GM21360 (cell line): ENCODE results near the gene MACC1.
"Not testable (repeated sequence)": the region's sequence is repeated elsewhere in the genome, so short reads cannot be mapped to it uniquely, and the experiment has no call there.

Source experiments
- ATAC-seq: cut with Tn5 transposase; IDR thresholded peaks from one replicate; pipeline ENCODE4 v1.9.1; 2021; ENCODE audit warnings: mild to moderate bottlenecking, moderate library complexity; ENCODE audit not compliant: unreplicated experiment

Gene MACC1

DNA sequence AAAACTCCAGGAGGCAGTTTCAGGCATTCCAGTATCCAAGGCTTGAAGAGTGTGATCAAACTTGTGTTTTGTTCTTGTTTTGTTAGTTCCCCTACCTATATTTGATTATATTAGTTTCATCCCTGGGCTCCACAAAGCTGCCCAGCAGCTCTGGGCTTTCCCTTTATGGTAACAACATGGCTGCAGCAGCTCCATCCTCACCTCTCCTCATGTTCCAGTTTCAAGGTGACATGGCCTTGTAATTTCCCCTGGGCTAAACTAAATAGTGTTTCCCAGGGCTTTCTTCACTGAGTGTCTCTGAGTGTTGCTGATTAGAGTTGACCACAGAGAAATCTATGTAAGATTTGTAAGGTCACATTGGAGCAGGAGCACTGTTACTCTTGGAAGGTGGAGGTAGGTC is 83.4 kb downstream of the MACC1 start:
- no peak for ATAC-seq

DNA sequence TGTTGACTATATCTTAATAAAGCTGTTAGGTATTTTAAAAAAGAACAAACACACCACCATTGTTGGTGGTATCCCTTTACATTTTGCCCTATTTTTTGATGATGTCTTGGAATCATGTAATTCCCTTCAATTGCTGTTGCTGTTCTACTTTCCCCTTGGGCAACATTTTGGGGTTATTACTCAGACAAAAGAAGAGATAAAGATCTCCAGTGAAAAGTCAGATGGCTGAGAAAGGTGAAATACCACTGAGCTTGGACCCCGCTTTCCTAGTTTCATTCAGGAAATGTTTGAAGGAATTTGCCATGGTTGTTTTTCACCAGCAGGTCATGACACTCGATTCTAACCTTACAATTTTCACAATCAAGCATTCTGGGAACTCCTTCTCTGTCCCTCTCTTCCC is 84.6 kb downstream of the MACC1 start:
- ATAC-seq = no peak

DNA sequence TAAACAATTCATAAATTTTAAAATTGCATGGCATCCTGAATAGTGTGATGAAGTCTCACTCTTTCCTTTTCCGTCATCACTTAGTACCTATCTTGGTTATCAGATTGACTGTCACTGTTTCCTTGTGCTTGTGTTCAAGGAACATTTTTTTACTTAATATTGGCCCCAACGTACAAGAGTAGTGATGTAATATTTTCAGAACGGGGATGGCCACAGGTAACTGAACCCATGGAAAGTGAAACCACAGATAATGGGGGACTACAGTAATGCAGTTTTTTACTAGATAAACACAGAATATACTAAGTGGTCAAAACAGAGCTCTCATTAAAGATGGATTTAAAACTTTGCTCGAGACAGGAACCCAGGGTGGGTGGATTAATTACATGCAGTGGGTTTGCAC is 85.4 kb downstream of the MACC1 start:
- ATAC-seq = no peak

DNA sequence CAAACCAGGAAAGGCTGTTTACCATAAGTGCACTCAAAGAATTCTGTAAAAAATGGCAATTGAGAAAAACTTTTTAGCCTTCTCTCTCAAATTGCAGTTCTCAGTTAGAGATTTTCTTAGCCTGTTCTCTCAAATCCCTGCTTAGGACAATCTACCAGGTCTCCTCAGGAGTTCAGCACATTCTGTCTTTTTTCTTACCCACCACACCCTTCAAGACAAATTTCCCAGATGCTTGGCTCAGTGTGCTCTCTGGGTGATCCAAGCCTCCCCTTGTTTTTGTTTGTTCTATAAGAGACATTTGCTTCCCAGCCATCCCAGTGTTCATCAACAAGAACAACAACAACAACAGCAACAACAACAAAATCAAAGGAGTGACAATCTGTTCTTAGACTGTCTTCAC is 87.3 kb downstream of the MACC1 start:
- ATAC-seq = no peak

DNA sequence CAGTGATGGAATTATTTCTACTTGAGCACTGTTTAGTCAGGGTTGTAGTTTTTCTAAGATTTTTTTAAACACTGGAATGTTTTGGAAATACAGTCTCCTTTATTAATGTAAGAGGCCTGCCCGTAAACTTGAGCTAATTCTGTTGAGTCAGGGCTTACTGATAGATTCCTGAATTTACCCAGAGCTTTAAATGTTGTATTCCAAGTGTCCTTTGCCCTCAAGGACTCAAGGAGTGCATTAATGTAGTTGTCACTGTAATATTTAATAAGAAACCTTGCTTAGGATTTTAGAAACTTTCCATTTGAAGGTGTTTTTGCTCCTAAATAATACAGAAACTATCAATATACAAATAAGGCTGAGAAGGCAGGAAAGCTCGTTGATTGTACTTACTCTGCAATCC is 89.2 kb downstream of the MACC1 start:
- no peak for ATAC-seq

DNA sequence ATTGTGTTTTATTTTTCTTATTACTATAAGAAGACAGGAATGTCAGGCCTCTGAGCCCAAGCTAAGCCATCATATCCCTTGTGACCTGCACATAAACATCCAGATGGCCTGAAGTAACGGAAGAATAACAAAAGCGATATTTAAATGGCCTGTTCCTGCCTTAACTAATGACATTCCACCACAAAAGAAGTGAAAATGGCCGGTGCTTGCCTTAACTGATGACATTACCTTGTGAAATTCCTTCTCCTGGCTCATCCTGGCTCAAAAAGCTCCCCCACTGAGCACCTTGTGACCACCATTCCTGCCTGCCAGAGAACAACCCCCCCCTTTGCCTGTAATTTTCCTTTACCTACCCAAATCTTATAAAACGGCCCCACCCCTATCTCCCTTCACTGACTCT is 91.1 kb downstream of the MACC1 start:
- not testable (repeated sequence) for ATAC-seq

DNA sequence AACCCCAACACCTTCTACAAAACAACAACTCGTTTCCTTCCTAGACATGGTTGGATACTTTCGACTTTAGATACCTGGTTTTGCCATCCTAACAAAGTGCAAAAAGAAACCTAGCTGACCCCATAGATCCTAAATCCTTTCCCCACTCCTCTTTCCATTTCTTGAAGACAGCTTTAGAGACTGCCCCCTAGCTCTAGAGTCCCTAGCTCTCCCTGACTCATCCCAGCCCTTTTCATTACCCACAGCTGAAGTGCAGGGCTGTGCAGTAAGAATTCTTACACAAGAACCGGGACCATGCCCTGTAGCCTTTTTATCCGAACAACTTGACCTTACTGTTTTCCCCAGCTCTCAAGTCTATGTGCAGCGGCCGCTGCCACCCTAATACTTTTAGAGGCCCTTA is 93.1 kb downstream of the MACC1 start:
- not testable (repeated sequence) for ATAC-seq

DNA sequence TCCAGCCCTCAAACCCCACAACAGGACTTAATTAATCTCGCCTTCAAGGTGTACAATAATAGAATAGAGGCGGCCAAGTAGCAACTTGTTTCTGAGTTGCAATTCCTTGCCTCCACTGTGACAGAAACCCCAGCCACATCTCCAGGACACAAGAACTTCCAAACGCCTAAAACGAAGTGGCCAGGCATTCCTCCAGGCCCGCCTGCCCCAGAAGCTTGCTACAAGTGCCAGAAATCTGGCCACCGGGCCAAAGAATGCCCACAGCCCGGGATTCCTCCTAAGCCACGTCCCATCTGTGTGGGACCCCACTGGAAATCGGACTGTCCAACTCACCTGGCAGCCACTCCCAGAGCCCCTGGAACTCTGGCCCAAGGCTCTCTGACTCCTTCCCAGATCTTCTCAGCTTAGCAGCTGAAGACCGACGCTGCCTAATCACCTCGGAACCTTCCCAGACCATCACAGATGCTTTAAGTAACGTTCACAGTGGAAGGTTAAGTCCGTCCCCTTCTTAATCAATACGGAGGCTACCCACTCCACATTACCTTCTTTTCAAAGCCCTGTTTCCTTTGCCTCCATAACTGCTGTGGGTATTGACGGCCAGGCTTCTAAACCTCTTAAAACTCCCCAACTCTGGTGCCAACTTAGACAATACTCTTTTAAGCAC is 94.4 kb downstream of the MACC1 start:
- not testable (repeated sequence) for ATAC-seq

DNA sequence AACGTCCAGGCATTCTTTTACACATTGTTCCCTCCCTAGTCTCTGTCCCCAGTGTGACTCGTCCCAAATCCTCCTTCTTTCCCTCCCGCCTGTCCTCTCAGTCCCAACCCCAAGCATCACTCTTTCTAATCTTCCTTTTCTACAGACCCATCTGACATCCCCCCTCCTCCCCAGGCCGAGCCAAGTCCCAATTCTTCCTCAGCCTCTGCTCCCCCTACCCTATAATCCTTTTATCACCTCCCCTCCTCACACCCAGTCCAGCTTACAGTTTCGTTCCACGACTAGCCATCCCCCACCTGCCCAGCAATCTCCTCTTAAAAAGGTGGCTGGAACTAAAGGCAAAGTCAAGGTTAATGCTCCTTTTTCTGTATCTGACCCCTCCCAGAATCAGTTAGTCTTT is 95.1 kb downstream of the MACC1 start:
- ATAC-seq = no peak

DNA sequence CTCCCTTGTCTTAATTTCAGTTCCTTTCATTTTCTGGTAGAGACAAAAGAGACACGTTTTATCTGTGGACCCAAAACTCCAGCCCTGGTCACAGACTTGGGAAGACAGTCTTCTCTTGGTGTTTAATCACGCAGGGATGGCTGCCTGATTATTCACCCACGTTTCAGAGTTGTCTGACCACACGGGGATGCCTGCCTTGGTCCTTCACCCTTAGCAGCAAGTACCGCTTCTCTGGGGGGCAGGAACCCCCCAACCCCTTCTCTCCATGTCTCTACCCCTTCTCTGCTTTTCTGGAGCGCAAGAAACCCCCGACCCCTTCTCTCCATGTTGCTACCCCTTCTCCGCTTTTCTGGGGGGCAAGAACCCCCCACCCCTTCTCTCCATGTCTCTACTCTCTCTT is 95.8 kb downstream of the MACC1 start:
- no peak for ATAC-seq

DNA sequence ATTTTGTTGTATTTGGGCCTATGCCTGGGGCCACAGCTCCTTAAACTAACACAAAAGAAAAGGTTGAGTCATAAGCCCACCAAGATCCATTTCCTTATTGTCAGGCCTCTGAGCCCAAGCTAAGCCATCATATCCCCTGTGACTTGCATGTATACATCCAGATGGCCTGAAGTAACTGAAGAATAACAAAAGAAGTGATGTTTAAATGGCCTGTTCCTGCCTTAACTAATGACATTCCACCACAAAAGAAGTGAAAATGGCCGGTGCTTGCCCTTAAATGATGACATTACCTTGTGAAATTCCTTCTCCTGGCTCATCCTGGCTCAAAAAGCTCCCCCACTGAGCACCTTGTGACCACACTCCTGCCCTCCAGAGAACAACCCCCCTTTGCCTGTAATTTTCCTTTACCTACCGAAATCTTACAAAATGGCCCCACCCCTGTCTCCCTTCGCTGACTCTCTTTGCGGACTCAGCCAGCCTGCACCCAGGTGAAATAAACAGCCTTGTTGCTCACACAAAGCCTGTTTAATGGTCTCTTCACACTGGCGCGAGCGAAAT is 96.5 kb downstream of the MACC1 start:
- ATAC-seq = not testable (repeated sequence)

DNA sequence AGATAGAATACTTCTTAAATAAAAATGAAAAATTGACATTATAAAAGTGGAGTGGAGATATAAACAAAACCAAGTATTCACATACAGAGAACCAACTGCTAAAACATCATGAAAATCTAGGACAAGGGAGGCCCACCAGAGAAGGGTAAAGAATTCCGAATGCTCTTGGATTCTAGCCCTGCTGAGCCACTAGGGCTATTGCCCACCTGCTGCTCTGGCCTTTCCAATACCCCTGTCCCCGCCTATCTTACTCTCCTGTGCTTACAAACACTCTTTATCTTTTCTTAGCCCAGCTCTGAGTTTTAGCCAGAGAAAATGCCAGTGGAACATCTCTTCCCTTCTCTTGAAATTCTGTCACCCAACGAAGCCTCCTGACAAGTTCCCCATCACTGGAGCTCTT is 100.3 kb downstream of the MACC1 start:
- ATAC-seq = no peak

DNA sequence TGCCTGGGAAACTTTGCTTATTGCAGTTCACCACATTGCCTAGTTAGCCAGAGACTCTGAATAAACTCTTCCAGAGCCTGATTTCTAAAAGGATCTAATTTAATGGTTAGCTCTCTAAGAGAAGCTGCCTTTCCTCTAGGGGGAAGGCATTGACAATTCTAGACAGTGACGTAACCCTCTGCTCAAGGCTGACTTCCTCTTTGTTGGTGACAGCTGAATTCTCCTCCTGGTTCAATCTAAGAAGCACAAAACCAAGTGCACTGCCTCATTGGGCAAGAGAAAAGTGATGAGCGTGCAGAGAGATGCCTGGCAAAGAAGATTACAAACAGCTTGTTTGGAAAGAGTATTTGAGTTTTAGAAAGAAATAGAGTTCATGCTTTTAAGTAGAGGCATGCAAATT is 102.7 kb downstream of the MACC1 start:
- ATAC-seq = peak; percentile 84

DNA sequence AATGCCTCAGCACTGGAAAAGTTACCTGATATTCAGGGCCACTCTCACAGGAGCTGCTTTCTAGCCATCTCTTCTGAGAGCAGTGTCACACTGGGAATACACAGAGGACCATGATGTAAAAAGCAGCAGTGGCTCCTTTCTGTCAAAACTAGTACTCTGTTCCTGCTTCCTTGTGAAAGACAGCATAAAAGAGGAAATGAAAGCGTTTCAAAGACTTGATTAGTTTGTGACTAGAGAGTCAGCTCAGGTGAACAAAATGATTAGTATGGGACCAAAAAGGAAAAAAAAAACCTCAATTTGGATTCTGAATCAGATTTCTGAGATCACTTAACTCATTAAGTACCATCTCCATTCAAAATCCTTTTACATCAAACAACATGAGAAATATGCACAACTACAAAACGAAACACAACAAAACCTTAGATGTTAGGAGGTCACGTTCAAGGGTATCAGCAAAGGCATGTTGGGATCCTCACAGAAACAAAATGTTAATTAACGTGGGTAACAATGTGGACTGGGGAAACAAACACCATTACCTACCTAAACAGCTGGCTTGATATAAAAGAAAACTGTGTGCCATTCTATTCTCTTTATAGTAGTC is 103.7 kb downstream of the MACC1 start:
- peak; percentile 90 for ATAC-seq

DNA sequence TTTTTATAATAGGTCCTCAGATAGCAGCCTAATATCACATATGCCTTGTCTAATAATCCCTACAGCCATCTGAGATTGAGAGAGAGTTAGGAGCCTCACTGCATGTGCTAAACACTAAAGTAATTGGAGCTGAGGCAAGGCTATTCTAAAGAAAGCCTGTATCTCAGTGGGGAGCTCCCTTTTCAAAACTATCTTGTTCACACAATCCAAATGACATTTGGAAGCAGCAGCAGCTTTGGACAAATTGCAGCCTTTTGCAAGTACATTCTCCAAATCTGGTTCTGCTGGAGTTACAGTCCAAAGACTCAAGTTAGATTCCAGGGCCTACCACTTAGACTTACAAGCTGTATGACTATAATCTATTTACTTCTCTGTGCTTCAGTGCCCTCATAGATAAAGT is 104.5 kb downstream of the MACC1 start:
- ATAC-seq = no peak

DNA sequence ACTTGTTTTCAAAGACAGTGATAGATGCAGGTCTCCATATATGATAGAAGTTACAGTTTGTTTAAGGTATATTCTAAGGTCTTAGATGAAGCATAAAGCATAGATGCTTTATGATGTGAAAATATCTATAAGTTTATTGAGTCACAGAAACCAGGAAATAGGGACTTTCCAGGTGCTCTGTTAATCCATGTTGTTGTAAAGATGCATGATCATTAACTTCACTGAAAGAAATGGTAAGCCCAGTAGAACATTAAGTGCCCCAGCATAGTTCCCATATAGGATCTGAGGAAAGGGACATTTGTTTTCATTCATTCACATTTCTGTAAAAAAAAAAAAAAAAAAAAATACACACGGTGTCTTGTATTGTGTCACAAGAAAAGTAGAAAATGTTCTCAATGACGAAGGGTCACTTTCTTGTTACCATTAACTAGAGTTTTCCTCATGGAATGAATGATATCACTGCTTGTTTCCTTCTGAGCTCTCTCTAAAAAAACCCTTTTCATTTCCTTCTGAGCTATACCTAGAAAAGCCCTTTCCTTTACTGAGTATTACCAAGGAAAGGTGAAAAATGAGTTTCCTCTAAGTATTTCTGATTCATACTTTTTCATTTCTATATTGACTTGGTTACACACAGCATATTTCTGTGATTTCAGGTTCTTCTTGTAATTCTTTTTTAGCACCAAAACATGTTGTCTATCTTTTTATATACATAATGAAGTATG is 105.2 kb downstream of the MACC1 start:
- ATAC-seq = no peak

DNA sequence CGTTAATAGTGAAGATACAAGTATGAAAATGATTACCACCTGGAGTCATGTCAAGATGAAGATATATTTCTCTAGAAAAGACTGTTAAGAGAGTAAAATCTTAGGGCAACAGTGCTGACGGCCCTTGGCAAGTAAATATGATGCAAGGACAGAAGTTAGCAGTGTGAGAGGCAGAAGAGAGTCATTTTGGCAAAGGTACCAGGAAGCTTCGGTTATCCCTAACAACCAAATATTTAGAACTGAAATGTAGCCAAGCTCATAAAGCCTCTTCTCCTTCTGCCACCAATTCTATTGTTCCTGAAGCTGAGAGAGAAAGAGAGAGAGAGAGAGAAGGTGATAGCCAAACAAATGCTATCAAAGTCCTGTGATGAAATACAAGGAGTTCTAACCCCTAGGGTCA is 109.6 kb downstream of the MACC1 start:
- ATAC-seq = no peak

DNA sequence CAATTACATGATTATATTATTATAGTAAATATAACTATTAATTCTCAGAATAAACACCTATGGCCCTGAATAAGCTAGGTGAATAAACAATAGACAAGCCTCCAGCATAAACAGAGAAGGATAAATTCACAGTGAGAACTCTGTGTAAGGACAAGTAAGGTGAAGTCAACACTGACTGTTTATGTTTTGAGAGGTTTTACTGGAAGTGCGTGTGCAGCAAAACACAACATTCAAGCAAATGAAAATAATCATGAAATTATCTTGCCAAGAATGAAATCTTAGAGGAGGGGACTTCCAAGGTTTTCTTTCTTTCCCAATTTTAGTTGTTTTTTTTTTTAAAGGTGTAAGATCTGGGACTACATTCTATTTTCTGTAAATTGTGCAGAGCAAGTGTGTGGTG is 112.5 kb downstream of the MACC1 start:
- ATAC-seq = no peak

DNA sequence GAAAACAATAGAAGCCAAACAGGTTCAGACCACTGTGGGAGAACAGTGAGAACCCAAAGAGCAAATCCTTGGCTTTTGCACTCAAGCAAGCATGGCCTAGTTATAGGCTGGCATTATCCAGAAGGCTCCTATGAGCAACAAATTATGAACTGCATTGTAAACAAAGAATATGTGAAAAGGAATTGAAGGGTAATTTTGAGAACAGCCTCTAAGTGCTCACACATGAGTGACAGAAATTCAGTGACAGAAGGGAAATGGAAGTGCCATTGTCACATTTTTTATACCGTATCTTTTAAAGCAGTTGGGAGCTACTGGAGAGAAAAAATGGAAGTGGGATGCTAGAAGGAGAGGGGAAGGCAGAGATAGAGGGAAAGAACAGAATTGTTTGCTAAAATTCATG is 114.2 kb downstream of the MACC1 start:
- no peak for ATAC-seq

DNA sequence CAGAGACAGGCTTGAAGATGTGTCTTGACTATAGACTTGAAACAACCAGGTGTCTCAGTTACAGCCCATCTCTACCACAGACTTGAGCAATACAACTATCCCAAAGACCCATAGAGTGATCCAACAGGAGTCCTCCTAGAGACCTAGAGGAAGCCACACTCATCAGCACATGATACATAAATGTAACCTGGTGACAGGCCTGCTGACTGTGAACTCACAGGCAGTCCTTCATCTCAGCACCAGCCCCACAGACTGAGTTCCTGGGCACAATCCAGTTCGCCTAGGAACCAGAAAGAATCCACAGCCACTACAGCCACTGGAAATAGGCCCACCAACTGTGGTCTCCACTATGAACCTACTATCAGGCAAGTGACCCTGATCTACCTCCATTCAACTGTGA is 121.3 kb downstream of the MACC1 start:
- ATAC-seq = no peak

DNA sequence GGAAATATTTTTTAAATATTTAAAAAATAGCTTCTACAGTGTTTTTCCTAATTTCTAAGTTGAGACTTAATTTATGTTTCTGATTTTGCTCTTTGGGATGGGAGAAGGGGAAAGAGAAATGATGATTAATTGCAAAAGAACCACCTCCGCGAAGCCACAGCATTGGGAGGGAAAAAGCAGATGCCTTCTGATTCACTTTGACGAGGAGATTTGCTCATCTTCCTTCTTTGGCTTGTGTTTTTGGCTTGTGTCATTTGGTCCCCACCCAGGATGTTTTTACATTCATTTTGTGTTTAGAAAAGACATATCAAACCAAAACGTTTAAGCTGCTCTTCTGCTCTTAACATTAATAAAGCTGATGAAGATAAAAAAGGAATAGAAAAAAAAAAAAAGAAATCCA is 121.7 kb downstream of the MACC1 start:
- no peak for ATAC-seq

DNA sequence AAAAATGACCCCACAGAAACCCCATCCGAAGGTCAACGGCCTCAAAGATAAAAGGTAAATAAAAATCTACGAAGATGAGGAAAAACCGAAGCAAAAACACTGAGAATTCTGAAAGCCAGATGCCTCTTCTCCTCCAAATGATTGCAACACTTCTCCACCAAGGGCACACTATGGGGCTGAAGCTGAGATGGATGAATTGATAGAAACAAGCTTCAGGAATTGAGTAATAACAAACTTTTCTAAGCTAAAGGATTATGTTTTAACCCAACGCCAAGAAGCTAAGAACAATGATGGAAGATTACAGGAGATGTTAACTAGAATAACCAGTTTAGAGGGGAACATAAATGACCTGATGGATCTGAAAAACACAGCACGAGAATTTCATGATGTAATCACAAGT is 127.8 kb downstream of the MACC1 start:
- no peak for ATAC-seq
